GM23248 (cell line): ENCODE results near the gene RBM17. TPM values are rescaled to one million over a fixed set of nuclear protein-coding genes. Genes with fewer than 3 reads are reported as not detected.

Source experiments
- DNase-seq: peaks from one replicate; pipeline ENCODE4 v3.0.0-alpha.2; 2015
- H2AFZ ChIP-seq: fragments of 200-600 bp; sonication (generic); 2 replicates; pipeline ENCODE4 v1.6.1; 2016; ENCODE audit warnings: antibody characterized with exemption
- H3F3A ChIP-seq: fragments of 200-600 bp; sonication (generic); 2 replicates; pipeline ENCODE4 v1.6.1; 2016; ENCODE audit warnings: mild to moderate bottlenecking, antibody characterized with exemption, mixed run types; ENCODE audit not compliant: insufficient read depth
- H3K27ac ChIP-seq: fragments of 200-600 bp; sonication (generic); 2 replicates; pipeline ENCODE4 v1.5.1; 2016; ENCODE audit warnings: mild to moderate bottlenecking
- H3K27me3 ChIP-seq: fragments of 200-600 bp; sonication (generic); replicated peaks from 2 replicates; pipeline ENCODE4 v1.6.1; 2016; ENCODE audit warnings: mild to moderate bottlenecking; ENCODE audit not compliant: insufficient read depth
- H3K36me3 ChIP-seq: fragments of 200-600 bp; sonication (generic); 2 replicates; pipeline ENCODE4 v1.6.1; 2016; ENCODE audit warnings: low read depth, mild to moderate bottlenecking
- H3K4me1 ChIP-seq: fragments of 200-600 bp; sonication (generic); 2 replicates; pipeline ENCODE4 v1.6.1; 2016; ENCODE audit warnings: mild to moderate bottlenecking; ENCODE audit not compliant: insufficient read depth
- H3K4me2 ChIP-seq: fragments of 200-600 bp; sonication (generic); one replicate; pipeline ENCODE4 v1.6.1; 2016; ENCODE audit warnings: mild to moderate bottlenecking; ENCODE audit not compliant: unreplicated experiment
- H3K4me3 ChIP-seq: fragments of 200-600 bp; sonication (generic); 2 replicates; pipeline ENCODE4 v1.5.1; 2016; ENCODE audit warnings: mild to moderate bottlenecking
- H3K79me2 ChIP-seq: fragments of 200-600 bp; sonication (generic); 2 replicates; pipeline ENCODE4 v1.6.1; 2016; ENCODE audit warnings: mild to moderate bottlenecking; ENCODE audit not compliant: insufficient read depth
- H3K9ac ChIP-seq: fragments of 200-600 bp; sonication (generic); 2 replicates; pipeline ENCODE4 v1.6.1; 2016; ENCODE audit warnings: mild to moderate bottlenecking
- H3K9me2 ChIP-seq: fragments of 200-600 bp; sonication (generic); 2 replicates; pipeline ENCODE4 v1.6.1; 2016; ENCODE audit warnings: mixed run types, mild to moderate bottlenecking, moderate library complexity; ENCODE audit not compliant: insufficient read depth
- H3K9me3 ChIP-seq: fragments of 200-600 bp; sonication (generic); one replicate; pipeline ENCODE4 v1.6.1; 2017; ENCODE audit warnings: low read depth
- H4K20me1 ChIP-seq: fragments of 200-600 bp; sonication (generic); 2 replicates; pipeline ENCODE4 v1.6.0; 2016; ENCODE audit not compliant: insufficient read depth
- EZH2 ChIP-seq: fragments of 200-600 bp; sonication (generic); IDR thresholded peaks from 2 replicates; pipeline ENCODE4 v1.6.1; 2018; ENCODE audit warnings: antibody characterized with exemption, mild to moderate bottlenecking; ENCODE audit not compliant: insufficient read depth, poor library complexity, severe bottlenecking
- EZH2phosphoT487 ChIP-seq: fragments of 200-600 bp; sonication (generic); IDR thresholded peaks from 2 replicates; pipeline ENCODE4 v1.6.1; 2018; ENCODE audit warnings: antibody characterized with exemption, moderate library complexity, mild to moderate bottlenecking, low read depth; ENCODE audit not compliant: insufficient read depth
- WGBS, 2 experiments: methylation state at CpG; one replicate each; pipeline ENCODE4 v1.1.6; 2015 to 2017; ENCODE audit warnings: low lambda C conversion rate in 2 of 2, low coverage in 1 of 2; ENCODE audit errors: missing lambda C conversion rate in 2 of 2; 5-methylcytosine and 5-hydroxymethylcytosine counted together
- in situ Hi-C: fragments of 300-500 bp; cut with MboI; formaldehyde crosslinking; loops from 2 replicates; pipeline ENCODE4 v1.15.0; 2020
- polyA plus RNA-seq: library from polyadenylated mRNA; unstranded; fragments of >200 nt; fragmentation: Nextera tagmentation; extraction: Ambion mirVana; gene quantifications from 2 replicates; pipeline ENCODE4 v1.2.1, GENCODE V29; 2016
- total RNA-seq: library from RNA; depleted of rRNA; stranded (reverse); fragments of >200 nt; shearing (Covaris generic); gene quantifications from 2 replicates; pipeline ENCODE4 v1.2.3, GENCODE V29; 2014

Gene RBM17
- total and polyA plus RNA-seq, 2 experiments from 2014 or later, result 24.1 to 99.9 TPM

DNA sequence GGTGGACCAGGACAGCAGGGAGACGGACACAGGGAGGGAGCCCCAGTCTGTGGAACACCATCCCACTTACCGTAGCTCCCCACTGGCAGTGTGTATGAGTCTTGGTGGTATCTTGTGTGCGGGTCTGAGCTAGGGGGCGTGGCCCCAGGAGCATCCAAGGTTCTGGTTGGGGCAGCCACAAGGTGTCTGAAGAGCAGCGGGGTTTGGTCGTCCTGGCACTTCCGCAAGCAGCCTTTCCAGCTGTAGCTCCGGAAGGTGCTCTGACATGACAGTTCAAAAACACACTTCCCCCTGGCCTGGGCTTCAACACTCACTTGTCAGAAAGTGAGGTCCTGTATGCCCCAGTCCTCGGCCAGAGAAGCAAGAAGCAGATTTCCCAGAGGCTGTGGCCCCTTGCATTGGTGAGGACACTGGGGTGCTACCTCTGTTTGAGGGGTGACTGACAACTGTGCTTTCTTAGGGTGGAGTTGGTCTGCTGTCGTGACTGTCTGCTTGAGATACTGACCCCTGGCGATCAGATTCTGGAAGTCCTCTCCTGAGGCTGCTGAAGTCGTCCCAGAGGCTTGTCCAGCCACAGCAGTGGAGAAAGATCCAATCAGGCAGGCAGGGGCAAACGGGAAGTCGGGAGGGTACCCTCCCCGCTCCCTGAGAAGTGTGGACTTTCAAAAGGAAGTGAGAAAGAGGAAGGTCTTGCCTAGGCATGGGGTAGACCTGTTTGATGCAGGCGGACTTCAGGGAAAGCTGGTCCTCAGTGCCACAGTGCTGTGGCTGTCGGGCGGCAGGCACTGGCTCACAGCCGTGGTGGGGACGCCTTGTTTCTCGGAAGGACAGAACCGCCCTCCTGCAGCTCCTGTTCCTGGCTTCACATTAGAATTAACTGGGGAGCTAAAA is 62.5 kb downstream of the RBM17 start:
- no peak for TF ChIP-seq EZH2phosphoT487
- no peak for TF ChIP-seq EZH2
- in situ Hi-C loops, result no loop called here
- Histone ChIP-seq H3K4me2 (no peak overlapping the region), H3K36me3 (no peaks in the 10 kb centered on the region), H3K9me2 (no peaks in the 10 kb centered on the region), H4K20me1 (no peaks in the 10 kb centered on the region), H3K9me3 (no peaks in the 10 kb centered on the region), H3K27me3 (no peaks in the 10 kb centered on the region), H3K27ac (no peak overlapping the region), H3K4me3 (no peak overlapping the region), H3K4me1 (no peaks in the 10 kb centered on the region), H3K9ac (no peak overlapping the region), H2AFZ (no peak overlapping the region), H3K79me2 (no peaks in the 10 kb centered on the region), H3F3A (no peaks in the 10 kb centered on the region)
- WGBS, 2 experiments, result 35 to 42% methylated on average over 22 of the region's 22 CpGs
- DNase-seq, result peak; percentile 80

DNA sequence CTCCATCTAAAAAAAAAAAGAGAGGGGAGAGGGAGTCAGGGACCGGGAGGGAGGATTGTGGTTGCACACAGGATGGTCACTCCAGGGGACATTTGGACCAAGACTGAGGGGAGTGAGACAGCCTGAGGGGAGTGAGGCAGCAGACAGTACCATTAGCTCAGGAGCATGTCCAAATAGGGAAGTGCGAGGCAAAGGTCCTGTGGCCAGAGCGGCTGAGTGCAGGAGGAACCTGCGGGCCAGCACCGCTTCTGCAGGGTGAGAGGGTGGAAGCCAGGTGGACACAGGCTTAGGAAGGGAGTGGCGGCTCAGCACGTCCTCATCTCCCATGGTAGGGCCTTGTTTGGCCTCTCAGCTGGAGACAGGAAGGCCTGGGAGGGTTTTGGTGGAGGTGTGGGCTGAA is 65.0 kb downstream of the RBM17 start:
- TF ChIP-seq EZH2phosphoT487, result no peak
- no peak for TF ChIP-seq EZH2
- in situ Hi-C loops, result no loop called here
- DNase-seq, result no peak
- no peak overlapping the region for H3K4me3 ChIP-seq
- H3K4me1 ChIP-seq, result peaks cover 7% of the 10 kb centered on the region; the same call in 1 of the 2 replicates
- H3K79me2 ChIP-seq, result no peaks in the 10 kb centered on the region
- H3K27ac ChIP-seq, result no peak overlapping the region
- H2AFZ ChIP-seq, result no peak overlapping the region
- H3K9ac ChIP-seq, result no peak overlapping the region
- no peaks in the 10 kb centered on the region for H3K27me3 ChIP-seq
- no peaks in the 10 kb centered on the region for H3K9me2 ChIP-seq
- no peak overlapping the region for H3K4me2 ChIP-seq
- H3F3A ChIP-seq, result peaks cover 8% of the 10 kb centered on the region
- 88 to 92% methylated on average over 7 of the region's 7 CpGs for WGBS, 2 experiments
- no peaks in the 10 kb centered on the region for H4K20me1 ChIP-seq
- no peaks in the 10 kb centered on the region for H3K9me3 ChIP-seq
- H3K36me3 ChIP-seq, result no peaks in the 10 kb centered on the region

DNA sequence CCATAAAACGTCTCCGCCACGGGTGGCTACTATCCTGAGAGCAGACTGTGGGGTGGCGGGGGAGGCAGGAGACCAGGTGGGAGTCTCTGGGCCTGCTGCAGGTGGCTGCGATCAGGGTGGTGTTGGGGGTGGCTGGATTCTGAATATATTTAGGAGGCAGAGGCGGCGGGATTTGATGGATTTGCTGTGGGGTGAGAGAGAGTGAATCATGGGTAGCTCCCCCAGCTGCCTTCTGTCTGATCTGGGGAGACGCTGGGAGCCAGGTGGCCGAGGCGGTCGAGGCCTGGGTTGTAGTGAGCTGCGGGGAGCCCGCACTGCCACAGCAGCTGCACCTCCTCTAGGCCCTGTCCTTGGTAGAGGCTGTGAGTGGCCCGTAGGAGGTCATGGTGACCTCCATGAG is 65.7 kb downstream of the RBM17 start:
- Histone ChIP-seq H3K4me2 (no peak overlapping the region), H3K9me3 (no peaks in the 10 kb centered on the region), H3K4me3 (no peak overlapping the region), H3K79me2 (no peaks in the 10 kb centered on the region), H3K4me1 (peaks cover 7% of the 10 kb centered on the region; the same call in 1 of the 2 replicates), H3K27me3 (no peaks in the 10 kb centered on the region), H4K20me1 (no peaks in the 10 kb centered on the region), H3K27ac (no peak overlapping the region), H3K36me3 (no peaks in the 10 kb centered on the region), H2AFZ (no peak overlapping the region), H3K9me2 (no peaks in the 10 kb centered on the region), H3F3A (peaks cover 8% of the 10 kb centered on the region), H3K9ac (no peak overlapping the region)
- in situ Hi-C loops, result no loop called here
- TF ChIP-seq EZH2phosphoT487 (no peak), EZH2 (no peak)
- no peak for DNase-seq
- WGBS, 2 experiments, result 96% methylated on average over 12 to 14 of the region's 14 CpGs

DNA sequence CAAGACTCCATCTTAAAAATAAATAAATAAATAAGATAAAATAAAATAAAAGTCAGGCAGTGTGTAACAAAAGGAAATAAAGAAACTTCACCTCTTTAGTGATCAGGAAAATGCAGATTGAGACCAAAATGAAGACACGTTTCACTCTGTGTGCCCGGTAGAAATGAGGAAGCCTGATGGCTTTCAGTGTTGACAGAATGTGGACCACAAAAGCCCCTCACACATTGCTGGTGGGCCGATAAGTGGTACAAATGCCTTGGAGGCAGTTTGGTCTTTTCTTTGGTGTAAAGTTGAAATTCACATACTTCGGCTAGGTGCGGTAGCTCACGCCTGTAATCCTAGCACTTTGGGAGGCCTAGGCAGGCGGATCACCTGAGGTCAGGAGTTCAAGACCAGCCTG is 69.4 kb downstream of the RBM17 start:
- Histone ChIP-seq H3K9ac (peak overlapping the region; percentile 72), H3K27me3 (no peaks in the 10 kb centered on the region), H3K4me1 (peaks cover 11% of the 10 kb centered on the region), H3F3A (peaks cover 15% of the 10 kb centered on the region), H3K79me2 (no peaks in the 10 kb centered on the region), H3K9me3 (no peaks in the 10 kb centered on the region), H3K27ac (peak overlapping the region; percentile 96), H3K9me2 (no peaks in the 10 kb centered on the region), H2AFZ (no peak overlapping the region), H3K4me3 (no peak overlapping the region), H4K20me1 (no peaks in the 10 kb centered on the region), H3K4me2 (peak overlapping the region; percentile 55), H3K36me3 (no peaks in the 10 kb centered on the region)
- WGBS, 2 experiments, result 84 to 87% methylated on average over 7 of the region's 7 CpGs
- DNase-seq, result no peak
- TF ChIP-seq EZH2phosphoT487 (no peak), EZH2 (no peak)
- in situ Hi-C loops, result no loop called here
